Hepatic stellate cell (primary cell): Measurements from ENCODE around the gene CORIN.
"Not testable (repeated sequence)": the region's sequence is repeated elsewhere in the genome, so short reads cannot be mapped to it uniquely, and the experiment has no call there.

ENCODE experiments used
- DNase-seq: peaks from one replicate; pipeline ENCODE4 v3.0.0; 2011; ENCODE audit warnings: low spot score

The CORIN gene

GRCh38 chr4:47721485-47721884 is 116.4 kb downstream of the CORIN start:
- DNase-seq = no peak

- DNase-seq = no peak
These were observed 117.1 kb downstream of the CORIN start for GRCh38 chr4:47720787-47721186.

DNA sequence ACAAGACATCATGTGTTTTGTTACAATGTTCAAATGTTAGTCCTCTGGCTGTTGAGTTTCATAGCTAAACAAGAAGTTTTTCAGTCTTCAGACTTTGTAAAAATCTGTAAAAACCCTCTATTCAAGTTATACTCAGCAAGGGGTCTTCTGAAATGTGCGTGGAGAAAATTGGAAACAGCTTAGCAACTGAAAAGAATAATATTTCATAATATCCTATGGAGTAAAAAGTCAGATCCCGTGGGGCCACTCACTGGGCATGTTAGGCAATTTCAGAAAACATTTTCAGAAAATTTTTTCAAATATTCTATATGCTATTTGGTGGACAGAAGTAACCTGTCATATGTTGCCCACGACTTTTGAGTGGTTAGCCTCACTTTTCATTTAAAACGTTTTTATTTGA is 118.3 kb downstream of the CORIN start:
- no peak for DNase-seq

DNA sequence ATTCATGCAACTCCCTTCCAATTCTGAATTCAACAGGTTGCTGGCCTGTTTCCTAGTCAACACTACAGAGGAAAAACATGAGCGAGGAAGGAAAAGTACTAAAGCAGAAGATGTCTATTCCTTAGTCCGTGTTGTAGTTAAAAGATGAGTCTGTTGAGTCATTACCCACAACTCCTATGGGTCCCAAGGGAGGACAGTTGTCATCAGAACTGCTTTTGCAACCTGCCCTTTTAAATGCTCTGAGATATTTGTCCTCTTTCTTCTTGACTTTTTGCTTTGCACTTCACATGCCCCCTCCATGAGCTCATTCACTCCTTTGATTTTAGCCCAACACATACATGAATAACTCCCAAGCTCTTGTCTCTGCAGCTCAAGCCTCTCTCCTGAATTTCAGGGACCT is 119.2 kb downstream of the CORIN start:
- no peak for DNase-seq

GRCh38 chr4:47717188-47717587 is 120.7 kb downstream of the CORIN start:
- DNase-seq = no peak

DNA sequence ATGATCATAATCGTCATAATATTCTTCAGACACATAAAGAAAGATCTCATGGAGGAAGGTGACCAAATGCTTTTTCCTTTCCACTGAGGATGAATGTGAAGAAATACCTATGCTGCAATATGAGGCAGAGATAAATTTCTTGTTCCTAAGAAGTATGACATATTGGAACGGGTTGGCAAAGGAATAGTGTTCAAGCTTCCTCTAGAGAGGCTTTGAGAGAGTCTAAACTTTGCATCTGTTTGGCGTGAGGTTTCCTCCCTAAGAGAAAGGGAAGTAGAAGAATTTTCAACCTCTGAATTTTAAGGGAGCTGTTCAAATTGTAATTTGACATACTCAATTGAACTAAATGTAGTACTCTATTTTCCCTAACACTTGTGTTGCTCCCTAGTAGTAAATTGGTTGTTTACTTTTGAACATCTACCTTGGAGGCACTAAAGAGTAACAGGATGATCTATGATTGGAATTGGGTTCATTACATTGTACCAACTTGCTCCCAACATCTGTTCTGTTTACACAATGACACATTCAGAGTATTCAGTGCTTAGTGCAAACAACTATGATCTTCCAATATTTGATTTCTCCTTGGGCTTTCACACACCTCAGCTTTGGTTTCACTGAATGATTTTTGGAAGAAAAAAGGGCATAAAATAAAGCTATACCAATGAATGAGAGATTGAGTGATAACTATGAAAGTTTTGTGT is 122.0 kb downstream of the CORIN start:
- DNase-seq = no peak

DNA sequence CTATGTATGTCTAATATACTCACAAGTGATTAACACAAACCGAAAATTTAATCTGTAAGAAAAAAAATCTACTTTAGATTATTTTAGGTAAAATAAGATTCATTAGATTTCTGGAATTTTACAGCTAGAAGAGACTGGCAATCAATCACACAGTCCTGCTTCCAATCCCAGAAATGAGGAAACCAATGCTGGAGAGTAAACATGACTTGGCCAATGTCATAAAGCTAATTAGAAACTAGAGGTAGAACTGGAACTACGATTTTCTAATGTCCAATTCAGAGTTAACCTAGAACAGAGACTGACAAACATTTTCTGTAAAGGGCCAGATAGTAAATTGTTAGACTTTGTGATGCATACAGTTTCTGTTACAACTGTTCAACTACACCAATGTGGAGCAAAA is 123.6 kb downstream of the CORIN start:
- DNase-seq = no peak

GRCh38 chr4:47713129-47713834 is 124.6 kb downstream of the CORIN start:
- no peak for DNase-seq

- DNase-seq = no peak
These were observed 126.2 kb downstream of the CORIN start for GRCh38 chr4:47711646-47712045.

DNA sequence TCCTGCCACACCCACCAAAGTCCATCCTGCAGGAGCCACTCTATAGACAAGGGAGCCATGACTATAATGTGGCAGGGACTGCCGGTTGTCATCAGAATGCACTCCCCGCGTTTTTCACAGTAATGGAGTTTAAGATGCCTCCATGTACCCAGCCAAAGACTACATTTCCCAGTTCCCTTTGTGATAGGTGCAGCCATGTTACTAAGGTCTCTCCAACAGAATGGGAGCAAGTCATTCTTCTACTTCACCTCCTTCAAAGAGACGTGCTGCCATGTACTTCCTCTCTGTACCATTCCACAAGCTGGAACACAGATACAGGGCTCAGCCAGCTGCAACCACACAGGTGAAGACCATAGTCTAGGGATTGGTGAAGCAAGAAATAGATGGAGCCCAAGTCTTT is 126.7 kb downstream of the CORIN start:
- DNase-seq = no peak

DNA sequence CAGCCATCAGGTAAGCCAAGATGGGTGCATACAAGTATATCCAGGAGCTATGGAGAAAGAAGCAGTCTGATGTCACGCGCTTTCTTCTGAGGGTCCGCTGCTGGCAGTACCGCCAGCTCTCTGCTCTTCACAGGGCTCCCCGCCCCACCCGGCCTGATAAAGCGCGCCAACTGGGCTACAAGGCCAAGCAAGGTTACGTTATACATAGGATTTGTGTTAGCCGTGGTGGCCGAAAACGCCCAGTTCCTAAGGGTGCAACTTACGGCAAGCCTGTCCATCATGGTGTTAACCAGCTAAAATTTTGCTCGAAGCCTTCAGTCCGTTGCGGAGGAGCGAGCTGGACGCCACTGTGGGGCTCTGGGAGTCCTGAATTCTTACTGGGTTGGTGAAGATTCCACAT is 131.5 kb downstream of the CORIN start:
- DNase-seq = not testable (repeated sequence)

GRCh38 chr4:47705326-47705981 is 132.4 kb downstream of the CORIN start:
- DNase-seq = no peak

DNA sequence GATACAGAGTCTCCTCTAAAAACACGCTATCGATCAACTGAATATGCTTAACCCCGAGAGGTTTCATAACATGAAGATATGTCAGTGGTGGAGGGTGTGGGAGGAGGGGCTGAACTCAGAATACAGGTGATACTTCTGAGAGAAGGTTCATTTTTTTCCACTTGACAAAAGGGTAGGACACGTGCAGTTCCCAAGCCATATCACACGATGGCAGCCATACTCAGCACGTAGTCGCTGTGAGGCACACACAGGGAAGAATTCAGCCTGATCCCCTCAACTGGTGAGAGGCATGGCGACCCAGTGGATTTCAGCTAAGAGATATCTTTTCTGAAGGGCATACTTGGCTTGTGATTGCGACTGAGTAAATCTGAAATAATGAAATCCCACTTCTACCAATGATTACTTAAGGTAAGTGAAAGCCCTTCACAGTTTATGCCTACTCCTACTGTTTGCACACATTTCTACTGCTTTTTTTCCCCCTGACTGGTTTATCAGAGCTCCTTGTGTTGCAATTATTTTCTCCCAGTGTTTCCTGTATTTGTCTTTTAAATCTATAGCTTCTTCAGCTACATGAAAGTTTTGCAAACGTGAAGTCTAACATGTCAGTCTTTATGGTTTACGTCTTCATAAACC is 133.1 kb downstream of the CORIN start:
- DNase-seq = peak; percentile 24

- no peak for DNase-seq
These were observed 133.9 kb downstream of the CORIN start for GRCh38 chr4:47703956-47704355.

GRCh38 chr4:47703008-47703407 is 134.9 kb downstream of the CORIN start:
- DNase-seq = no peak

GRCh38 chr4:47701286-47701685 is 136.6 kb downstream of the CORIN start:
- no peak for DNase-seq

DNA sequence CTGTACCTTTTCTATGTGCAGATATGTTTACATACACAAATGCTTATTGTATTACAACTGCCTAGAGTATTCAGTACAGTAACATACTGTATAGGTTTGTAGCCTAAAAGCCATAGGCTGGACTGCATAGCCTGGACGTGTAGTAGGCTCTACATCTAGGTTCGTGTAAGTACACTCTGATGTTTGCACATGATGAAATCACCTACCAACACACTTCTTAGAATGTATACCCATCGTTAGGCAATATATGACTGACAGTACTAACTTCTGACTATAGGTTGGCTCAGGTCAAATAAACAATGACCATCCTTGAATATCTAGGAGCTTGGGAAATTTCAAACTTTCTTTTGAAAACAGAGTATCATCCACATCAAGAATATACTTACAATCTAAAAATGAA is 139.0 kb downstream of the CORIN start:
- DNase-seq = no peak

- DNase-seq = no peak
These were observed 141.0 kb downstream of the CORIN start for GRCh38 chr4:47696823-47697222.

DNA sequence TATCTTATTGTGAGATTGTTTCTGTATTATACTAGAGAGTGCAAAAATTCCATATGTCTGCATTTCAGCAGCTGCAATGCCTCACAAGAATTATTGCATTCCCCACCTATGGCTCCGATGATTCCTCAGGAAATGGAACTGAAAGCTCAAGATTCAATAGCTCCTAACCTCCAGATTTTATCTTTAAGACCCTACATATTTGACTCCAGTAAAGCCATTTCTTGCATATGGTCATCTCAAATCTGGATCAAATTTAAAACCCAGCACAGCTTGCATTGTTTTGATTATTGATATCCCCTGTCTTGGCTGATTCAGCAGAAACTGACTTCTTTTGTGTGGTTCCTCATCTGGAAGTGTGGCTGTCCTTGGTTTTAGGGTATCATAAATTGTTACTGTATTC is 142.6 kb downstream of the CORIN start:
- no peak for DNase-seq

- no peak for DNase-seq
These were observed 143.5 kb downstream of the CORIN start for GRCh38 chr4:47694322-47694721.

GRCh38 chr4:47692691-47693090 is 145.2 kb downstream of the CORIN start:
- no peak for DNase-seq

DNA sequence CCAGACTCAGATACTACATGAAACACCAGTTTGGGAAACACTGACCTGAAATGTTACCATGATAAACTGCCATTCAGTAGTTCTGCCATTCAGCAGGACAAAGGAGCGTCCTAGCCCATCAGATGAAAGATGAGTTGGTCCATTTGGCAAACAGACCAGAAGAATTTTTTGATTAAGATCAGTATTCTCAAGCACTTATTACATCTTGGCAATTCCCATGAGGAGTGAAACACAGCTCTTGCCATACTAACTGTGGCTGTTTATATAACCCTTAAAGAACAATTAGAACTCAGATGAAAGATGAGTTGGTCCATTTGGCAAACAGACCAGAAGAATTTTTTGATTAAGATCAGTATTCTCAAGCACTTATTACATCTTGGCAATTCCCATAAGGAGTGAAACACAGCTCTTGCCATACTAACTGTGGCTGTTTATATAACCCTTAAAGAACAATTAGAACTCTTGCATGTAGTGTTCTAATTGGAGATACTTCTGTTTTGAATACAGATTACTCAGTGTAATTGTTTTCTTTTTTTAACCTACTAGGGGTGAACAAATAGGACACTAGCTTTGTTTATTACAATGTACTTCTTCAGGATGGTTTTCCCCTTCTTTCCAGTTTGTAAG is 146.0 kb downstream of the CORIN start:
- not testable (repeated sequence) for DNase-seq
